Measurements from ENCODE around the gene ZDHHC1. TPM values are rescaled to one million over a fixed set of nuclear protein-coding genes. Genes with fewer than 3 reads are reported as not detected.

ZDHHC1 gene
- total and polyA plus RNA-seq, 2 of the 13 experiments (the other 11 are each of a cell fraction or from before 2014, with no cell fraction given), result 0.51 to 1.1 TPM

DNA sequence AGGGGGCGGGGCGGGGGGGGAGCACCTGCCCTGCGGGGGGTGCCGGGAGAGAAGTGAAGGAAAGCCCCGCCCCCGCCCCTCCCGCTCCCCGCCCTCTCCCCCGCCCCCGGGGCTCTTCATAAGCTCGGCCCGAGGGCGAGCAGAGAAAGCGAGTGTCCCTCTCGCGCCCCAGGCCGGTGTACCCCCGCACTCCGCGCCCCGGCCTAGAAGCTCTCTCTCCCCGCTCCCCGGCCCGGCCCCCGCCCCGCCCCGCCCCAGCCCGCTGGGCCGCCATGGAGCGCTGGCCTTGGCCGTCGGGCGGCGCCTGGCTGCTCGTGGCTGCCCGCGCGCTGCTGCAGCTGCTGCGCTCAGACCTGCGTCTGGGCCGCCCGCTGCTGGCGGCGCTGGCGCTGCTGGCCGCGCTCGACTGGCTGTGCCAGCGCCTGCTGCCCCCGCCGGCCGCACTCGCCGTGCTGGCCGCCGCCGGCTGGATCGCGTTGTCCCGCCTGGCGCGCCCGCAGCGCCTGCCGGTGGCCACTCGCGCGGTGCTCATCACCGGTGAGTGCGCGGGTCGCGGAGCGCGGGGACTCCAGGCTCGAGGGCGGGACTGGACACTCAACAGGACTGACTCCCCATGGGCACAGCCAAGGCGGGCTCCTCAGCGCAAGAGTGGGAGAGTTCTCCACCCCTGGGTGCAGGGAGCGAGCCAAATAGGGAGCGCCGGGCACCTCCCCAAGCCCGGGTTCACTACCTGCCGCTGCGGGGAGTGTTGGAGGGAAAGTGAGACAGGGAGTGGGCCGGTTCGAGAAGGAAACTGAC lies 14.9 kb upstream of the ZDHHC1 start, which contains the start of gene HSD11B2 (continued):
- TF ChIP-seq ZBTB14 (CRISPR knock-in tag; IDR thresholded peaks at IDR 0.05), result peak; percentile 32; the same call in 1 of the 2 replicates
- TF ChIP-seq MEIS2 (CRISPR knock-in tag; IDR thresholded peaks at IDR 0.05), result peak; percentile 22
- TF ChIP-seq NCOR1 (IDR thresholded peaks at IDR 0.05; ENCODE audit: borderline replicate concordance, low read length), result no peak
- TF ChIP-seq NR2F1 (CRISPR knock-in tag; IDR thresholded peaks at IDR 0.05), result no peak
- TF ChIP-seq, protein P1, sequence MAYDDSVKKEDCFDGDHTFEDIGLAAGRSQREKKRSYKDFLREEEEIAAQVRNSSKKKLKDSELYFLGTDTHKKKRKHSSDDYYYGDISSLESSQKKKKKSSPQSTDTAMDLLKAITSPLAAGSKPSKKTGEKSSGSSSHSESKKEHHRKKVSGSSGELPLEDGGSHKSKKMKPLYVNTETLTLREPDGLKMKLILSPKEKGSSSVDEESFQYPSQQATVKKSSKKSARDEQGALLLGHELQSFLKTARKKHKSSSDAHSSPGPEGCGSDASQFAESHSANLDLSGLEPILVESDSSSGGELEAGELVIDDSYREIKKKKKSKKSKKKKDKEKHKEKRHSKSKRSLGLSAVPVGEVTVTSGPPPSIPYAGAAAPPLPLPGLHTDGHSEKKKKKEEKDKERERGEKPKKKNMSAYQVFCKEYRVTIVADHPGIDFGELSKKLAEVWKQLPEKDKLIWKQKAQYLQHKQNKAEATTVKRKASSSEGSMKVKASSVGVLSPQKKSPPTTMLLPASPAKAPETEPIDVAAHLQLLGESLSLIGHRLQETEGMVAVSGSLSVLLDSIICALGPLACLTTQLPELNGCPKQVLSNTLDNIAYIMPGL (CRISPR knock-in tag; IDR thresholded peaks at IDR 0.05; ENCODE audit: borderline replicate concordance in 1 of 2, low read depth in 1 of 2), result no peak; a peak in 1 of 4 replicates
- TF ChIP-seq ELF3 (CRISPR knock-in tag; IDR thresholded peaks at IDR 0.05), result no peak
- TF ChIP-seq ZNF441 (CRISPR knock-in tag; IDR thresholded peaks at IDR 0.05; ENCODE audit: borderline replicate concordance), result no peak; the same call in 1 of the 2 replicates
- 0 out of 2 replicates have a peak, but pooled peaks have one; percentile 35 for TF ChIP-seq ZNF296 (CRISPR knock-in tag; conservative IDR thresholded peaks at IDR 0.05)
- no peak for TF ChIP-seq KLF13 (CRISPR knock-in tag; IDR thresholded peaks at IDR 0.05)
- no peak for TF ChIP-seq TBX2 (CRISPR knock-in tag; IDR thresholded peaks at IDR 0.05; ENCODE audit: borderline replicate concordance)
- TF ChIP-seq ELF1 (CRISPR knock-in tag; IDR thresholded peaks at IDR 0.05), result no peak
- TF ChIP-seq BHLHE40 (IDR thresholded peaks at IDR 0.05; ENCODE audit: low read length), result no peak
- 0 out of 2 replicates have a peak, but pooled peaks have one; percentile 4 for TF ChIP-seq SALL1 (CRISPR knock-in tag; IDR thresholded peaks at IDR 0.05)
- TF ChIP-seq GATA4 (IDR thresholded peaks at IDR 0.05; ENCODE audit: borderline replicate concordance, low read depth), result no peak; the same call in none of the 2 replicates
- 0 out of 2 replicates have a peak, but pooled peaks have one; percentile 13 for TF ChIP-seq ZFP1 (CRISPR knock-in tag; IDR thresholded peaks at IDR 0.05)
- TF ChIP-seq, protein P2, sequence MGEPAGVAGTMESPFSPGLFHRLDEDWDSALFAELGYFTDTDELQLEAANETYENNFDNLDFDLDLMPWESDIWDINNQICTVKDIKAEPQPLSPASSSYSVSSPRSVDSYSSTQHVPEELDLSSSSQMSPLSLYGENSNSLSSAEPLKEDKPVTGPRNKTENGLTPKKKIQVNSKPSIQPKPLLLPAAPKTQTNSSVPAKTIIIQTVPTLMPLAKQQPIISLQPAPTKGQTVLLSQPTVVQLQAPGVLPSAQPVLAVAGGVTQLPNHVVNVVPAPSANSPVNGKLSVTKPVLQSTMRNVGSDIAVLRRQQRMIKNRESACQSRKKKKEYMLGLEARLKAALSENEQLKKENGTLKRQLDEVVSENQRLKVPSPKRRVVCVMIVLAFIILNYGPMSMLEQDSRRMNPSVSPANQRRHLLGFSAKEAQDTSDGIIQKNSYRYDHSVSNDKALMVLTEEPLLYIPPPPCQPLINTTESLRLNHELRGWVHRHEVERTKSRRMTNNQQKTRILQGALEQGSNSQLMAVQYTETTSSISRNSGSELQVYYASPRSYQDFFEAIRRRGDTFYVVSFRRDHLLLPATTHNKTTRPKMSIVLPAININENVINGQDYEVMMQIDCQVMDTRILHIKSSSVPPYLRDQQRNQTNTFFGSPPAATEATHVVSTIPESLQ (CRISPR knock-in tag; conservative IDR thresholded peaks at IDR 0.05), result no peak
- TF ChIP-seq POGZ (CRISPR knock-in tag; IDR thresholded peaks at IDR 0.05), result no peak
- TF ChIP-seq ZSCAN9 (CRISPR knock-in tag; IDR thresholded peaks at IDR 0.05; ENCODE audit: borderline replicate concordance), result no peak
- TF ChIP-seq, protein P3, sequence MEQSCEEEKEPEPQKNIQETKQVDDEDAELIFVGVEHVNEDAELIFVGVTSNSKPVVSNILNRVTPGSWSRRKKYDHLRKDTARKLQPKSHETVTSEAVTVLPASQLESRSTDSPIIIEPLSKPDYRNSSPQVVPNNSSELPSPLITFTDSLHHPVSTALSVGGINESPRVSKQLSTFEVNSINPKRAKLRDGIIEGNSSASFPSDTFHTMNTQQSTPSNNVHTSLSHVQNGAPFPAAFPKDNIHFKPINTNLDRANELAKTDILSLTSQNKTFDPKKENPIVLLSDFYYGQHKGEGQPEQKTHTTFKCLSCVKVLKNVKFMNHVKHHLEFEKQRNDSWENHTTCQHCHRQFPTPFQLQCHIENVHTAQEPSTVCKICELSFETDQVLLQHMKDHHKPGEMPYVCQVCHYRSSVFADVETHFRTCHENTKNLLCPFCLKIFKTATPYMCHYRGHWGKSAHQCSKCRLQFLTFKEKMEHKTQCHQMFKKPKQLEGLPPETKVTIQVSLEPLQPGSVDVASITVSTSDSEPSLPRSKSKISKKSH (CRISPR knock-in tag; IDR thresholded peaks at IDR 0.05; ENCODE audit: borderline replicate concordance), result no peak
- no peak for TF ChIP-seq AHR (CRISPR knock-in tag; IDR thresholded peaks at IDR 0.05)
- TF ChIP-seq GTF3A (CRISPR knock-in tag; conservative IDR thresholded peaks at IDR 0.05), result no peak
- no peak for TF ChIP-seq MEF2D (CRISPR knock-in tag; IDR thresholded peaks at IDR 0.05)
- no peak for TF ChIP-seq ZNF3 (CRISPR knock-in tag; IDR thresholded peaks at IDR 0.05)
- TF ChIP-seq ZNF570 (CRISPR knock-in tag; IDR thresholded peaks at IDR 0.05; ENCODE audit: borderline replicate concordance), result no peak

Data from HepG2 (cell line).